NB4 (cell line): ENCODE measurements around the gene BLCAP.
A peak's percentile ranks its signal among the peaks of the same experiment; 100 is the strongest.

ENCODE experiments used
- CTCF ChIP-seq: IDR thresholded peaks from one replicate; pipeline ENCODE4 v1.5.1; 2012; ENCODE audit warnings: low read depth, low read length
- MAX ChIP-seq: IDR thresholded peaks from 2 replicates; pipeline ENCODE4 v1.6.1; 2011; ENCODE audit warnings: low read depth, low read length
- POLR2A ChIP-seq: IDR thresholded peaks from 2 replicates; pipeline ENCODE4 v1.6.1; 2011; ENCODE audit warnings: mild to moderate bottlenecking; ENCODE audit not compliant: insufficient read length; ENCODE audit errors: extremely low read depth

GRCh38 chr20:37534401-37535157, 6.9 kb upstream of the BLCAP start:
- TF ChIP-seq CTCF: peak; percentile 79
- TF ChIP-seq POLR2A: no peak
- peak; percentile 48; the same call in 1 of the 2 replicates for TF ChIP-seq MAX
